AML-193 (cell line): Measurements from ENCODE around the gene NAPG.
"Not testable (repeated sequence)": the region's sequence is repeated elsewhere in the genome, so short reads cannot be mapped to it uniquely, and the experiment has no call there.

Experiments
- DNase-seq, 2 experiments: peaks; one replicate each; lab custom pipeline; 2025; lab: John Stamatoyannopoulos, UW

Gene NAPG

GRCh38 chr18:10579079-10579867, 53.4 kb downstream of the NAPG start:
- no peak for DNase-seq

GRCh38 chr18:10580215-10580614, 54.4 kb downstream of the NAPG start:
- no peak for DNase-seq

- no peak for DNase-seq
Measured at GRCh38 chr18:10585260-10585659, 59.4 kb downstream of the NAPG start.

- DNase-seq, result no peak
Measured at GRCh38 chr18:10588975-10589374, 63.1 kb downstream of the NAPG start.

GRCh38 chr18:10590412-10590811, 64.6 kb downstream of the NAPG start:
- DNase-seq, result no peak

- DNase-seq, result no peak
Measured at GRCh38 chr18:10591896-10592295, 66.1 kb downstream of the NAPG start.

GRCh38 chr18:10593366-10594022, 67.7 kb downstream of the NAPG start:
- DNase-seq, result peak; percentile 37 to 50

GRCh38 chr18:10595917-10596316, 70.1 kb downstream of the NAPG start:
- not testable (repeated sequence) for DNase-seq

GRCh38 chr18:10597695-10598094, 71.9 kb downstream of the NAPG start:
- not testable (repeated sequence) for DNase-seq

- not testable (repeated sequence) for DNase-seq
Measured at GRCh38 chr18:10600701-10601100, 74.9 kb downstream of the NAPG start.
